SU-DHL-6 (cell line): Measurements from ENCODE around the gene BIN1.

Experiments
- H2AFZ ChIP-seq: fragments of 200-600 bp; sonication (generic); 2 replicates; pipeline ENCODE4 v1.6.1; 2014; ENCODE audit warnings: low read depth, mild to moderate bottlenecking, moderate library complexity, mixed read lengths, antibody characterized with exemption, low read length; ENCODE audit not compliant: severe bottlenecking
- H3F3A ChIP-seq: fragments of 200-600 bp; shearing (Covaris generic); 2 replicates; pipeline ENCODE4 v1.6.0; 2016; ENCODE audit warnings: antibody characterized with exemption, mild to moderate bottlenecking; ENCODE audit not compliant: insufficient read depth
- H3K27ac ChIP-seq: fragments of 200-600 bp; sonication (generic); 2 replicates; pipeline ENCODE4 v1.5.1; 2016; ENCODE audit warnings: low read depth, mild to moderate bottlenecking, low read length, moderate library complexity, mixed read lengths
- H3K27me3 ChIP-seq: fragments of 200-600 bp; sonication (generic), shearing (Covaris generic); 2 replicates; pipeline ENCODE4 v1.6.0; 2014; ENCODE audit warnings: mild to moderate bottlenecking, low read length
- H3K36me3 ChIP-seq: fragments of 200-600 bp; sonication (generic); 2 replicates; pipeline ENCODE4 v1.6.1; 2014; ENCODE audit warnings: mild to moderate bottlenecking, low read length, mixed read lengths
- H3K4me2 ChIP-seq: fragments of 300-600, 200-600 bp; shearing (Covaris generic), sonication (generic); 2 replicates; pipeline ENCODE4 v1.6.0; 2014; ENCODE audit warnings: low read length, low read depth, mild to moderate bottlenecking; ENCODE audit not compliant: poor library complexity, severe bottlenecking
- H3K4me3 ChIP-seq: fragments of 200-600 bp; sonication (generic); 2 replicates; pipeline ENCODE4 v1.5.1; 2014; ENCODE audit warnings: antibody characterized with exemption, low read length, mild to moderate bottlenecking, mixed read lengths; ENCODE audit not compliant: insufficient read depth, poor library complexity, severe bottlenecking
- H3K79me2 ChIP-seq: fragments of 200-600 bp; sonication (generic); 2 replicates; pipeline ENCODE4 v1.6.1; 2014; ENCODE audit warnings: mild to moderate bottlenecking, low read length, moderate library complexity; ENCODE audit not compliant: insufficient read depth
- H3K9ac ChIP-seq: fragments of 200-600 bp; sonication (generic); 2 replicates; pipeline ENCODE4 v1.7.0; 2014; ENCODE audit warnings: mild to moderate bottlenecking, low read length
- H3K9me2 ChIP-seq: fragments of 200-600 bp; sonication (generic); replicated peaks from 2 replicates; pipeline ENCODE4 v1.6.1; 2014; ENCODE audit warnings: low read length; ENCODE audit not compliant: insufficient read depth
- H3K9me3 ChIP-seq: fragments of 200-600 bp; sonication (generic); 2 replicates; pipeline ENCODE4 v1.6.1; 2014; ENCODE audit warnings: low read length, mixed read lengths; ENCODE audit not compliant: insufficient read depth
- H4K20me1 ChIP-seq: fragments of 200-600 bp; sonication (generic); 2 replicates; pipeline ENCODE4 v1.6.1; 2014; ENCODE audit warnings: low read depth, mild to moderate bottlenecking, antibody characterized with exemption, low read length, moderate library complexity, mixed read lengths
- CTCF ChIP-seq: fragments of 200-600 bp; sonication (generic); IDR thresholded peaks from one replicate; pipeline ENCODE4 v1.5.1; 2017; ENCODE audit warnings: antibody characterized with exemption, mild to moderate bottlenecking, low read length, moderate library complexity; ENCODE audit not compliant: insufficient read depth, poor library complexity, severe bottlenecking
- EZH2phosphoT487 ChIP-seq: fragments of 200-600 bp; sonication (generic), shearing (Covaris generic); conservative IDR thresholded peaks from 2 replicates; pipeline ENCODE4 v1.6.1; 2018; ENCODE audit warnings: mild to moderate bottlenecking, antibody characterized with exemption, low read length, moderate library complexity, mixed read lengths

The BIN1 gene

DNA sequence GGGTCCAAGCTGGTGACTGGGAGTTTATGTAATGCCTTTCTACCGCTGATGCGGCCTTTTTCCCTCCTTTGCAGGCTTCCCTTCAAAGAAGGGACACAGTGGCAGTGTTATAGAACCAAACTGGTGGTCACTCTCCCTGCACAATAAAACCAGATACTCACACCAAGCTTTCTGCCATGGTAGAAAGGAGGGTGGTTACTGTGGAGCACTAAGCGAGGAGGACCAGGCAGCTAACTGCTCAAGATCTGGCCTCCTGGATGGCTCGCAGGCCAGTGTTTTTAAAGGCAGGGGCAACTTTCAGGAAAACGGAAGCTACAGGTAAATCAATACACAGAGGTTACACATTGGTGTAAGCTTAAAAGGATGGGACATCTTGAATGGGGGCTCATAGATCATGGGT is 89.4 kb downstream of the BIN1 start:
- Histone ChIP-seq H3K36me3 (no peaks in the 10 kb centered on the region), H3K9ac (no peak overlapping the region), H3K9me3 (no peaks in the 10 kb centered on the region), H3K27me3 (no peaks in the 10 kb centered on the region), H3F3A (no peaks in the 10 kb centered on the region), H3K79me2 (no peaks in the 10 kb centered on the region), H3K4me3 (no peak overlapping the region), H3K4me2 (no peak overlapping the region), H3K27ac (no peak overlapping the region), H3K9me2 (no peaks in the 10 kb centered on the region), H2AFZ (no peak overlapping the region), H4K20me1 (no peaks in the 10 kb centered on the region)
- TF ChIP-seq EZH2phosphoT487, result no peak
- no peak for TF ChIP-seq CTCF

DNA sequence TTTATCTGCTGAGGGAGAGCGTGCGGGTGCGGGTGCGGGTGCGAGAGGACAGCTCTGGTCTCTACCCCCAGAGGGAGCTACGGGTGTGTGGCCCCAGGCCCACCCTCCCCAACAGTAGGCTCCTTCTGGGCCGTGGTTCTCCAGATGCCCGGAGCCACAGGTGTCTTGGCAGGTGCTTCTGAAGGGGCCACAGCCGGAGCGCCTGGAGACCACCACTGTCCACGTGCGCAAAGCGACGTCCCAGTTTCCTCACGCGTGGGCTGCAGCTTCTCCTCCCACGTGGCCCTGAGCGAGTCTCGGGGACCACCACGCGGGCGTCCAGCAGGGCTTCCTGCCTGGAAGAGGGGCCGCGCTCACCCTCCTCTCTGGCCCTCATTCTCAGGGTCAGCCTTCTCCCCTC is 90.6 kb downstream of the BIN1 start:
- Histone ChIP-seq H3K9me2 (no peaks in the 10 kb centered on the region), H3K27me3 (no peaks in the 10 kb centered on the region), H3F3A (no peaks in the 10 kb centered on the region), H3K27ac (no peak overlapping the region), H4K20me1 (no peaks in the 10 kb centered on the region), H3K9me3 (no peaks in the 10 kb centered on the region), H3K4me3 (no peak overlapping the region), H2AFZ (no peak overlapping the region), H3K79me2 (no peaks in the 10 kb centered on the region), H3K9ac (no peak overlapping the region), H3K4me2 (no peak overlapping the region), H3K36me3 (no peaks in the 10 kb centered on the region)
- no peak for TF ChIP-seq CTCF
- TF ChIP-seq EZH2phosphoT487, result no peak

- Histone ChIP-seq H3K27ac (no peak overlapping the region), H3K4me3 (no peak overlapping the region), H3K9me3 (no peaks in the 10 kb centered on the region), H3K36me3 (no peaks in the 10 kb centered on the region), H3K79me2 (no peaks in the 10 kb centered on the region), H3K9ac (no peak overlapping the region), H3K27me3 (no peaks in the 10 kb centered on the region), H3F3A (no peaks in the 10 kb centered on the region), H3K4me2 (no peak overlapping the region), H2AFZ (no peak overlapping the region), H3K9me2 (no peaks in the 10 kb centered on the region), H4K20me1 (no peaks in the 10 kb centered on the region)
- no peak for TF ChIP-seq EZH2phosphoT487
- no peak for TF ChIP-seq CTCF
Measured at GRCh38 chr2:127015106-127015910, 91.6 kb downstream of the BIN1 start.
